ENCODE results near the gene FAM168A. TPM values are rescaled to one million over a fixed set of nuclear protein-coding genes. Genes with fewer than 3 reads are reported as not detected.

FAM168A gene
- total RNA-seq, 1 experiment from 2014 or later = 12.9 TPM

- no peaks in the 10 kb centered on the region for H3K4me1 ChIP-seq (ENCODE audit: low read length)
- no peak overlapping the region for H2AFZ ChIP-seq (ENCODE audit: low read length)
- no peaks in the 10 kb centered on the region for H3K27me3 ChIP-seq (ENCODE audit: low read length)
- H3K9ac ChIP-seq (ENCODE audit: low read length) = no peak overlapping the region
- no peaks in the 10 kb centered on the region for H3K9me3 ChIP-seq (ENCODE audit: low read length)
- H3K4me2 ChIP-seq (ENCODE audit: low read depth, low read length, poor library complexity, severe bottlenecking) = no peak overlapping the region
- no peak overlapping the region for H3K4me3 ChIP-seq (ENCODE audit: low read length)
- no peak for DNase-seq
- no peaks in the 10 kb centered on the region for H3K36me3 ChIP-seq (ENCODE audit: insufficient read depth, low read length)
- no peak overlapping the region for H3K27ac ChIP-seq (ENCODE audit: low read length)
- H3K9me2 ChIP-seq (replicated peaks; ENCODE audit: insufficient read depth, low read length) = no peaks in the 10 kb centered on the region
- no peaks in the 10 kb centered on the region for H3K79me2 ChIP-seq (ENCODE audit: low read length)
- peaks cover 48% of the 10 kb centered on the region for H4K20me1 ChIP-seq (ENCODE audit: insufficient read depth, low read depth, low read length)
Observed at GRCh38 chr11:73528483-73529203, 69.3 kb downstream of the FAM168A start.

GRCh38 chr11:73528013-73528412, 69.9 kb downstream of the FAM168A start:
- Histone ChIP-seq H3K9me2 (replicated peaks; ENCODE audit: insufficient read depth, low read length) (no peaks in the 10 kb centered on the region), H3K79me2 (ENCODE audit: low read length) (no peaks in the 10 kb centered on the region), H3K4me3 (ENCODE audit: low read length) (no peak overlapping the region), H3K9ac (ENCODE audit: low read length) (no peak overlapping the region), H3K27ac (ENCODE audit: low read length) (no peak overlapping the region), H3K27me3 (ENCODE audit: low read length) (no peaks in the 10 kb centered on the region), H3K9me3 (ENCODE audit: low read length) (no peaks in the 10 kb centered on the region), H3K4me1 (ENCODE audit: low read length) (no peaks in the 10 kb centered on the region), H3K36me3 (ENCODE audit: insufficient read depth, low read length) (no peaks in the 10 kb centered on the region), H4K20me1 (ENCODE audit: insufficient read depth, low read depth, low read length) (peaks cover 42% of the 10 kb centered on the region), H3K4me2 (ENCODE audit: low read depth, low read length, poor library complexity, severe bottlenecking) (no peak overlapping the region), H2AFZ (ENCODE audit: low read length) (no peak overlapping the region)
- no peak for DNase-seq

GRCh38 chr11:73525611-73526010, 72.3 kb downstream of the FAM168A start:
- no peak overlapping the region for H3K9ac ChIP-seq (ENCODE audit: low read length)
- H2AFZ ChIP-seq (ENCODE audit: low read length) = no peak overlapping the region
- no peaks in the 10 kb centered on the region for H3K9me2 ChIP-seq (replicated peaks; ENCODE audit: insufficient read depth, low read length)
- peaks cover 35% of the 10 kb centered on the region for H4K20me1 ChIP-seq (ENCODE audit: insufficient read depth, low read depth, low read length)
- no peaks in the 10 kb centered on the region for H3K79me2 ChIP-seq (ENCODE audit: low read length)
- no peaks in the 10 kb centered on the region for H3K27me3 ChIP-seq (ENCODE audit: low read length)
- DNase-seq = no peak
- H3K4me3 ChIP-seq (ENCODE audit: low read length) = no peak overlapping the region
- H3K9me3 ChIP-seq (ENCODE audit: low read length) = no peaks in the 10 kb centered on the region
- peaks cover 3% of the 10 kb centered on the region for H3K4me1 ChIP-seq (ENCODE audit: low read length)
- no peak overlapping the region for H3K4me2 ChIP-seq (ENCODE audit: low read depth, low read length, poor library complexity, severe bottlenecking)
- H3K36me3 ChIP-seq (ENCODE audit: insufficient read depth, low read length) = no peaks in the 10 kb centered on the region
- no peak overlapping the region for H3K27ac ChIP-seq (ENCODE audit: low read length)

- peaks cover 6% of the 10 kb centered on the region for H3K4me1 ChIP-seq (ENCODE audit: low read length)
- no peak for DNase-seq
- H3K27ac ChIP-seq (ENCODE audit: low read length) = no peak overlapping the region
- no peaks in the 10 kb centered on the region for H3K27me3 ChIP-seq (ENCODE audit: low read length)
- peaks cover 34% of the 10 kb centered on the region for H4K20me1 ChIP-seq (ENCODE audit: insufficient read depth, low read depth, low read length)
- H2AFZ ChIP-seq (ENCODE audit: low read length) = no peak overlapping the region
- no peaks in the 10 kb centered on the region for H3K79me2 ChIP-seq (ENCODE audit: low read length)
- no peak overlapping the region for H3K4me3 ChIP-seq (ENCODE audit: low read length)
- no peak overlapping the region for H3K4me2 ChIP-seq (ENCODE audit: low read depth, low read length, poor library complexity, severe bottlenecking)
- no peaks in the 10 kb centered on the region for H3K9me2 ChIP-seq (replicated peaks; ENCODE audit: insufficient read depth, low read length)
- no peak overlapping the region for H3K9ac ChIP-seq (ENCODE audit: low read length)
- H3K36me3 ChIP-seq (ENCODE audit: insufficient read depth, low read length) = no peaks in the 10 kb centered on the region
- no peaks in the 10 kb centered on the region for H3K9me3 ChIP-seq (ENCODE audit: low read length)
Observed at GRCh38 chr11:73524774-73525173, 73.1 kb downstream of the FAM168A start.

GRCh38 chr11:73521621-73522020, 76.3 kb downstream of the FAM168A start:
- no peak for DNase-seq
- Histone ChIP-seq H3K9ac (ENCODE audit: low read length) (no peak overlapping the region), H3K36me3 (ENCODE audit: insufficient read depth, low read length) (no peaks in the 10 kb centered on the region), H3K4me2 (ENCODE audit: low read depth, low read length, poor library complexity, severe bottlenecking) (no peak overlapping the region), H3K27ac (ENCODE audit: low read length) (no peak overlapping the region), H3K4me1 (ENCODE audit: low read length) (peaks cover 6% of the 10 kb centered on the region), H4K20me1 (ENCODE audit: insufficient read depth, low read depth, low read length) (peaks cover 34% of the 10 kb centered on the region), H3K9me2 (replicated peaks; ENCODE audit: insufficient read depth, low read length) (no peaks in the 10 kb centered on the region), H2AFZ (ENCODE audit: low read length) (no peak overlapping the region), H3K27me3 (ENCODE audit: low read length) (no peaks in the 10 kb centered on the region), H3K4me3 (ENCODE audit: low read length) (no peak overlapping the region), H3K9me3 (ENCODE audit: low read length) (no peaks in the 10 kb centered on the region), H3K79me2 (ENCODE audit: low read length) (no peaks in the 10 kb centered on the region)

GRCh38 chr11:73520353-73521061, 77.4 kb downstream of the FAM168A start:
- Histone ChIP-seq H3K9me2 (replicated peaks; ENCODE audit: insufficient read depth, low read length) (no peaks in the 10 kb centered on the region), H3K79me2 (ENCODE audit: low read length) (no peaks in the 10 kb centered on the region), H3K9me3 (ENCODE audit: low read length) (no peaks in the 10 kb centered on the region), H3K9ac (ENCODE audit: low read length) (no peak overlapping the region), H3K27ac (ENCODE audit: low read length) (no peak overlapping the region), H3K36me3 (ENCODE audit: insufficient read depth, low read length) (no peaks in the 10 kb centered on the region), H3K27me3 (ENCODE audit: low read length) (no peaks in the 10 kb centered on the region), H3K4me2 (ENCODE audit: low read depth, low read length, poor library complexity, severe bottlenecking) (no peak overlapping the region), H3K4me1 (ENCODE audit: low read length) (peaks cover 6% of the 10 kb centered on the region), H2AFZ (ENCODE audit: low read length) (no peak overlapping the region), H3K4me3 (ENCODE audit: low read length) (no peak overlapping the region), H4K20me1 (ENCODE audit: insufficient read depth, low read depth, low read length) (peaks cover 32% of the 10 kb centered on the region)
- DNase-seq = no peak

- Histone ChIP-seq H3K9me2 (replicated peaks; ENCODE audit: insufficient read depth, low read length) (no peaks in the 10 kb centered on the region), H2AFZ (ENCODE audit: low read length) (no peak overlapping the region), H3K27me3 (ENCODE audit: low read length) (no peaks in the 10 kb centered on the region), H4K20me1 (ENCODE audit: insufficient read depth, low read depth, low read length) (peaks cover 24% of the 10 kb centered on the region; the same call in 1 of the 2 replicates), H3K9ac (ENCODE audit: low read length) (no peak overlapping the region), H3K4me3 (ENCODE audit: low read length) (no peak overlapping the region), H3K9me3 (ENCODE audit: low read length) (no peaks in the 10 kb centered on the region), H3K4me1 (ENCODE audit: low read length) (peaks cover 6% of the 10 kb centered on the region), H3K79me2 (ENCODE audit: low read length) (no peaks in the 10 kb centered on the region), H3K36me3 (ENCODE audit: insufficient read depth, low read length) (no peaks in the 10 kb centered on the region), H3K27ac (ENCODE audit: low read length) (no peak overlapping the region), H3K4me2 (ENCODE audit: low read depth, low read length, poor library complexity, severe bottlenecking) (no peak overlapping the region)
- DNase-seq = no peak
Observed at GRCh38 chr11:73519266-73519665, 78.6 kb downstream of the FAM168A start.

GRCh38 chr11:73518195-73518594, 79.7 kb downstream of the FAM168A start:
- Histone ChIP-seq H3K4me3 (ENCODE audit: low read length) (no peak overlapping the region), H3K4me2 (ENCODE audit: low read depth, low read length, poor library complexity, severe bottlenecking) (no peak overlapping the region), H3K4me1 (ENCODE audit: low read length) (peaks cover 6% of the 10 kb centered on the region), H3K79me2 (ENCODE audit: low read length) (no peaks in the 10 kb centered on the region), H3K27me3 (ENCODE audit: low read length) (no peaks in the 10 kb centered on the region), H3K36me3 (ENCODE audit: insufficient read depth, low read length) (no peaks in the 10 kb centered on the region), H3K9me2 (replicated peaks; ENCODE audit: insufficient read depth, low read length) (no peaks in the 10 kb centered on the region), H3K27ac (ENCODE audit: low read length) (no peak overlapping the region), H3K9me3 (ENCODE audit: low read length) (no peaks in the 10 kb centered on the region), H4K20me1 (ENCODE audit: insufficient read depth, low read depth, low read length) (peaks cover 24% of the 10 kb centered on the region; the same call in 1 of the 2 replicates), H2AFZ (ENCODE audit: low read length) (no peak overlapping the region), H3K9ac (ENCODE audit: low read length) (no peak overlapping the region)
- DNase-seq = no peak

Measured in Karpas-422 (cell line).